GM12891 (cell line): ENCODE data around the gene SDF4.

Experiments used
- POLR2A ChIP-seq: IDR thresholded peaks from 2 replicates; pipeline ENCODE4 v1.6.1; 2011; ENCODE audit warnings: low read depth, low read length, control low read depth
- POLR2AphosphoS5 ChIP-seq: IDR thresholded peaks from 2 replicates; pipeline ENCODE4 v1.6.1; 2011; ENCODE audit warnings: low read depth, low read length, control low read depth
- SPI1 ChIP-seq: IDR thresholded peaks from 2 replicates; pipeline ENCODE4 v1.6.1; 2011; ENCODE audit warnings: low read depth, low read length, control low read depth
- TAF1 ChIP-seq: IDR thresholded peaks from 2 replicates; pipeline ENCODE4 v1.6.1; 2011; ENCODE audit warnings: low read depth, low read length, control low read depth

DNA sequence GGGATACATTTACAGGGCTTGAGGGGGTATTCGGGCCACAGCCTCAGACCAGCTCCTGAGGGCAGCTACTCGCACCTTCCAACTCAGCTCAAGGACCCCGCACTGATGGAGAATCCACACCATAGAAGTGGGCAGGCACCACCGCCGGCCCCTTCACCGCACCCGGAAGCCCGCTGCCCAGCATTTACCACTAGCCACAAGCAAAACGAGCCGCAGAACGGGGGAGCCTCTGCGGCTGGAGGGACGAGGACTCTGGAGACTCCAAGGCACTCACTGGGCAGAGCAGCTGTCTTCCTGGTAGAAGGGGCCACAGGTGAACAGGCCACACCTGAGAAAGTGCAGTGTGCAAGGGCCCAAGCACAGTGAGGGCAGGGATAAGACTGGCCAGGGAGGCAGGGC, 36.5 kb upstream of the SDF4 start:
- TF ChIP-seq POLR2AphosphoS5 (no peak), POLR2A (no peak), SPI1 (no peak), TAF1 (no peak)
